ENCODE measurements around the gene CD6. TPM values are rescaled to one million over a fixed set of nuclear protein-coding genes. Genes with fewer than 3 reads are reported as not detected.

Gene CD6
- total RNA-seq, 1 donor from 2014 or later: 0.62 TPM

- Mint-ChIP-seq H3K9me3 (ENCODE audit: low read depth) (no peaks in the 10 kb centered on the region), H3K36me3 (ENCODE audit: insufficient read depth) (no peaks in the 10 kb centered on the region), H3K4me1 (ENCODE audit: low read depth) (peaks cover 22% of the 10 kb centered on the region), H3K27ac (no peak overlapping the region), H3K4me3 (ENCODE audit: low read depth) (no peak overlapping the region), H3K27me3 (peaks cover 19% of the 10 kb centered on the region)
- peak; percentile 41 for TF ChIP-seq CTCF (IDR thresholded peaks at IDR 0.05; ENCODE audit: unreplicated experiment)
- no peak for DNase-seq (ENCODE audit: low spot score, unreplicated experiment)
These were observed 26.8 kb upstream of the CD6 start for GRCh38 chr11:60944490-60945294.

GRCh38 chr11:60945295-60945667, 26.2 kb upstream of the CD6 start:
- Mint-ChIP-seq H3K36me3 (ENCODE audit: insufficient read depth) (no peaks in the 10 kb centered on the region), H3K27me3 (peaks cover 25% of the 10 kb centered on the region), H3K9me3 (ENCODE audit: low read depth) (no peaks in the 10 kb centered on the region), H3K27ac (no peak overlapping the region), H3K4me1 (ENCODE audit: low read depth) (peaks cover 20% of the 10 kb centered on the region), H3K4me3 (ENCODE audit: low read depth) (no peak overlapping the region)
- DNase-seq (ENCODE audit: low spot score, unreplicated experiment): no peak
- TF ChIP-seq CTCF (IDR thresholded peaks at IDR 0.05; ENCODE audit: unreplicated experiment): no peak

- H3K4me1 Mint-ChIP-seq (ENCODE audit: low read depth): peaks cover 20% of the 10 kb centered on the region
- H3K36me3 Mint-ChIP-seq (ENCODE audit: insufficient read depth): no peaks in the 10 kb centered on the region
- H3K4me3 Mint-ChIP-seq (ENCODE audit: low read depth): no peak overlapping the region
These were observed 24.7 kb upstream of the CD6 start for GRCh38 chr11:60946601-60947264.

GRCh38 chr11:60947700-60948099, 23.8 kb upstream of the CD6 start:
- Mint-ChIP-seq H3K9me3 (ENCODE audit: low read depth) (no peaks in the 10 kb centered on the region), H3K36me3 (ENCODE audit: insufficient read depth) (no peaks in the 10 kb centered on the region), H3K27ac (no peak overlapping the region), H3K4me1 (ENCODE audit: low read depth) (peaks cover 19% of the 10 kb centered on the region), H3K27me3 (peaks cover 38% of the 10 kb centered on the region), H3K4me3 (ENCODE audit: low read depth) (no peak overlapping the region)
- TF ChIP-seq CTCF (IDR thresholded peaks at IDR 0.05; ENCODE audit: unreplicated experiment): no peak
- no peak for DNase-seq (ENCODE audit: low spot score, unreplicated experiment)

More at GRCh38 chr11:60946601-60947264, 24.7 kb upstream of the CD6 start:
- no peak for TF ChIP-seq CTCF (IDR thresholded peaks at IDR 0.05; ENCODE audit: unreplicated experiment)
- Mint-ChIP-seq H3K27ac (no peak overlapping the region), H3K9me3 (ENCODE audit: low read depth) (no peaks in the 10 kb centered on the region), H3K27me3 (peaks cover 29% of the 10 kb centered on the region)
- DNase-seq (ENCODE audit: low spot score, unreplicated experiment): no peak

GRCh38 chr11:60948250-60948649, 23.2 kb upstream of the CD6 start:
- TF ChIP-seq CTCF (IDR thresholded peaks at IDR 0.05; ENCODE audit: unreplicated experiment): no peak
- no peaks in the 10 kb centered on the region for H3K36me3 Mint-ChIP-seq (ENCODE audit: insufficient read depth)
- peaks cover 44% of the 10 kb centered on the region for H3K27me3 Mint-ChIP-seq
- H3K4me3 Mint-ChIP-seq (ENCODE audit: low read depth): no peak overlapping the region
- no peak for DNase-seq (ENCODE audit: low spot score, unreplicated experiment)
- H3K27ac Mint-ChIP-seq: no peak overlapping the region
- H3K9me3 Mint-ChIP-seq (ENCODE audit: low read depth): no peaks in the 10 kb centered on the region
- peaks cover 17% of the 10 kb centered on the region for H3K4me1 Mint-ChIP-seq (ENCODE audit: low read depth)

Measured in progenitor cell of endocrine pancreas (in vitro differentiated cells).